H1 (cell line): Measurements from ENCODE around the gene DNAJB13. TPM values are rescaled to one million over a fixed set of nuclear protein-coding genes. Genes with fewer than 3 reads are reported as not detected.

Experiments
- CTCF ChIA-PET: fragments of 300-600 bp; sonication (Branson Sonifier 250); formaldehyde crosslinking; loops from one replicate; lab custom pipeline; 2021; ENCODE audit not compliant: partially characterized antibody; lab: Charles Lee
- POLR2A ChIA-PET: fragments of 300-600 bp; sonication (Branson Sonifier 250); formaldehyde crosslinking; loops from one replicate; lab custom pipeline; 2021; ENCODE audit warnings: inconsistent platforms; ENCODE audit not compliant: partially characterized antibody; lab: Charles Lee
- DNase-seq, 2 experiments: peaks; one replicate each; pipeline versions ENCODE4 v3.0.0 to v3.0.0-alpha.2; 2010 to 2022; ENCODE audit warnings: low spot score in 2 of 2, low read depth in 1 of 2, mixed read lengths in 1 of 2
- FAIRE-seq: peaks from 2 replicates; lab custom pipeline; 2011; peaks lifted over from hg19 to GRCh38; lab: Jason Lieb, UNC
- H2AFZ ChIP-seq: 2 replicates; pipeline ENCODE4 v1.8.1; 2012; ENCODE audit warnings: low read length, inconsistent platforms
- H2AK5ac ChIP-seq: 2 replicates; pipeline ENCODE4 v1.6.1; 2013; ENCODE audit warnings: low read depth, low read length
- H2BK120ac ChIP-seq: replicated peaks from 2 replicates; pipeline ENCODE3; 2013; ENCODE audit warnings: low read depth, low read length, inconsistent platforms
- H2BK12ac ChIP-seq: 2 replicates; pipeline ENCODE4 v1.6.1; 2013; ENCODE audit warnings: low read depth, low read length
- H2BK15ac ChIP-seq: 2 replicates; pipeline ENCODE4 v1.6.1; 2013; ENCODE audit warnings: low read length
- H2BK20ac ChIP-seq: 2 replicates; pipeline ENCODE4 v1.6.1; 2013; ENCODE audit warnings: low read length
- H2BK5ac ChIP-seq: 2 replicates; pipeline ENCODE4 v1.6.1; 2013; ENCODE audit warnings: low read depth, low read length
- H3K14ac ChIP-seq: 2 replicates; pipeline ENCODE4 v1.6.1; 2013; ENCODE audit warnings: inconsistent platforms; ENCODE audit not compliant: insufficient read length
- H3K18ac ChIP-seq: 2 replicates; pipeline ENCODE4 v1.6.1; 2013; ENCODE audit warnings: low read length; ENCODE audit errors: extremely low read depth
- H3K23ac ChIP-seq: 2 replicates; pipeline ENCODE4 v1.6.1; 2013; ENCODE audit warnings: inconsistent platforms; ENCODE audit not compliant: insufficient read length
- H3K23me2 ChIP-seq: 2 replicates; pipeline ENCODE4 v1.6.1; 2013; ENCODE audit warnings: low read depth, low read length
- H3K27ac ChIP-seq: 2 replicates; pipeline ENCODE4 v1.6.1; 2011; ENCODE audit warnings: low read depth, low read length, inconsistent platforms
- H3K27me3 ChIP-seq, 4 experiments: replicated peaks in 1 of 4; 1 replicate in 1 of 4; 2 replicates in 3 of 4; pipeline versions ENCODE4 v1.6.1 to v1.8.1; 2011 to 2013; ENCODE audit warnings: low read length in 3 of 4, mild to moderate bottlenecking in 3 of 4, inconsistent platforms in 2 of 4, mixed read lengths in 2 of 4, moderate library complexity in 1 of 4; ENCODE audit not compliant: control insufficient read depth in 3 of 4, insufficient read depth in 3 of 4; ENCODE audit errors: extremely low read depth in 1 of 4
- H3K36me3 ChIP-seq, 4 experiments: 2 replicates each; pipeline versions ENCODE4 v1.6.1 to v1.8.1; 2011 to 2013; ENCODE audit warnings: mild to moderate bottlenecking in 4 of 4, low read length in 3 of 4, moderate library complexity in 2 of 4, control low read depth in 1 of 4, inconsistent platforms in 1 of 4; ENCODE audit not compliant: insufficient read depth in 4 of 4, control insufficient read depth in 2 of 4
- H3K4ac ChIP-seq: replicated peaks from 2 replicates; pipeline ENCODE3; 2013; ENCODE audit warnings: low read length, low read depth, mixed read lengths, inconsistent platforms; ENCODE audit not compliant: insufficient read length
- H3K4me1 ChIP-seq, 4 experiments: replicated peaks in 1 of 4; 1 replicate in 1 of 4; 2 replicates in 3 of 4; pipeline versions ENCODE4 v1.6.1 to v1.8.1; 2011 to 2013; ENCODE audit warnings: low read length in 3 of 4, inconsistent platforms in 2 of 4, mixed read lengths in 1 of 4; ENCODE audit not compliant: insufficient read depth in 4 of 4, control insufficient read depth in 3 of 4
- H3K4me2 ChIP-seq, 2 experiments: 2 replicates each; pipeline versions ENCODE4 v1.6.1 to v1.8.1; 2011 to 2013; ENCODE audit warnings: low read depth in 2 of 2, low read length in 2 of 2, control low read depth in 1 of 2, inconsistent platforms in 1 of 2, mild to moderate bottlenecking in 1 of 2; ENCODE audit not compliant: insufficient read depth in 1 of 2
- H3K4me3 ChIP-seq, 4 experiments: fragments of 200-600, 300-600 bp in 1 of 4; sonication (generic), shearing (Covaris generic), sonication (Bioruptor Twin) in 1 of 4; 2 replicates each; pipeline versions ENCODE4 v1.5.1 to v1.8.1; 2011 to 2016; ENCODE audit warnings: low read length in 4 of 4, low read depth in 3 of 4, control low read depth in 2 of 4, inconsistent platforms in 2 of 4, mild to moderate bottlenecking in 2 of 4, mixed read lengths in 1 of 4, moderate library complexity in 1 of 4; ENCODE audit not compliant: insufficient read depth in 2 of 4; ENCODE audit errors: extremely low read depth in 1 of 4
- H3K56ac ChIP-seq: replicated peaks from 2 replicates; pipeline ENCODE3; 2013; ENCODE audit warnings: low read depth, mild to moderate bottlenecking, mixed read lengths, low read length, inconsistent platforms; ENCODE audit not compliant: insufficient read length
- H3K79me1 ChIP-seq: 2 replicates; pipeline ENCODE4 v1.6.1; 2013; ENCODE audit warnings: low read depth, low read length, control low read depth
- H3K79me2 ChIP-seq, 2 experiments: 2 replicates each; pipeline versions ENCODE4 v1.6.1 to v1.8.1; 2012 to 2013; ENCODE audit warnings: low read length in 2 of 2, mild to moderate bottlenecking in 2 of 2, inconsistent platforms in 1 of 2; ENCODE audit not compliant: insufficient read depth in 2 of 2, control insufficient read depth in 1 of 2
- H3K9ac ChIP-seq, 4 experiments: replicated peaks in 1 of 4; 1 replicate in 1 of 4; 2 replicates in 3 of 4; pipeline versions ENCODE4 v1.6.1 to v1.8.1; 2011 to 2013; ENCODE audit warnings: low read depth in 3 of 4, low read length in 3 of 4, control low read depth in 2 of 4, mild to moderate bottlenecking in 2 of 4, moderate library complexity in 2 of 4, inconsistent platforms in 1 of 4; ENCODE audit errors: extremely low read depth in 1 of 4
- H3K9me3 ChIP-seq, 2 experiments: 2 replicates each; pipeline versions ENCODE4 v1.6.1 to v1.8.1; 2012 to 2013; ENCODE audit warnings: mild to moderate bottlenecking in 2 of 2, moderate library complexity in 2 of 2, control low read depth in 1 of 2, inconsistent platforms in 1 of 2, low read depth in 1 of 2, low read length in 1 of 2, mixed read lengths in 1 of 2; ENCODE audit not compliant: insufficient read depth in 2 of 2
- H4K20me1 ChIP-seq, 2 experiments: replicated peaks in 1 of 2; 2 replicates each; pipeline versions ENCODE3 to v1.8.1; 2011 to 2013; ENCODE audit warnings: inconsistent platforms in 2 of 2, low read length in 2 of 2, mild to moderate bottlenecking in 1 of 2; ENCODE audit not compliant: insufficient read depth in 2 of 2, control insufficient read depth in 1 of 2
- H4K5ac ChIP-seq: 2 replicates; pipeline ENCODE4 v1.6.1; 2013; ENCODE audit warnings: low read length, low read depth, mixed read lengths, inconsistent platforms; ENCODE audit not compliant: insufficient read length
- H4K8ac ChIP-seq: 2 replicates; pipeline ENCODE4 v1.8.0; 2013; ENCODE audit warnings: mild to moderate bottlenecking, moderate library complexity, low read length, inconsistent platforms; ENCODE audit not compliant: insufficient read depth; ENCODE audit errors: extremely low read depth
- H4K91ac ChIP-seq: replicated peaks from 2 replicates; pipeline ENCODE3; 2013; ENCODE audit warnings: low read length, mixed read lengths, inconsistent platforms; ENCODE audit not compliant: insufficient read length
- ASH2L ChIP-seq: fragments of 200-600, 300-600 bp; sonication (generic); IDR thresholded peaks from one replicate; pipeline ENCODE4 v1.7.1; 2017; ENCODE audit warnings: low read length
- HDAC2 ChIP-seq, 2 experiments: fragments of 300-600 bp in 1 of 2; sonication (generic) in 1 of 2; IDR thresholded peaks; 2 replicates each; pipeline ENCODE4 v1.6.1; 2011 to 2012; ENCODE audit warnings: low read depth in 2 of 2, low read length in 2 of 2, mild to moderate bottlenecking in 2 of 2, moderate library complexity in 2 of 2, borderline replicate concordance in 1 of 2, inconsistent platforms in 1 of 2
- POU5F1 ChIP-seq: IDR thresholded peaks from 2 replicates; pipeline ENCODE4 v1.6.1; 2011; ENCODE audit warnings: low read depth, mild to moderate bottlenecking, low read length, moderate library complexity
- RAD21 ChIP-seq, 2 experiments: IDR thresholded peaks in 1 of 2; conservative IDR thresholded peaks in 1 of 2; 2 replicates each; pipeline ENCODE4 v1.6.1; 2011; ENCODE audit warnings: low read depth in 2 of 2, low read length in 2 of 2, improper control_type of control experiment in 1 of 2, inconsistent platforms in 1 of 2, mild to moderate bottlenecking in 1 of 2, moderate library complexity in 1 of 2
- RBBP5 ChIP-seq: IDR thresholded peaks from 2 replicates; pipeline ENCODE4 v1.7.1; 2012; ENCODE audit warnings: low read depth, mild to moderate bottlenecking, inconsistent platforms, low read length, moderate library complexity, borderline replicate concordance
- RFX5 ChIP-seq: IDR thresholded peaks from 2 replicates; pipeline ENCODE4 v1.6.1; 2011; ENCODE audit warnings: low read depth, low read length, improper control_type of control experiment, borderline replicate concordance
- RNF2 ChIP-seq: fragments of 200-900, 300-1000 bp; sonication (generic); IDR thresholded peaks from 2 replicates; pipeline ENCODE4 v1.7.1; 2016; ENCODE audit warnings: borderline replicate concordance, low read depth, mild to moderate bottlenecking, antibody characterized with exemption, low read length; ENCODE audit not compliant: poor library complexity, severe bottlenecking; ENCODE audit errors: missing control alignments
- TBP ChIP-seq: IDR thresholded peaks from 2 replicates; pipeline ENCODE4 v1.6.1; 2011; ENCODE audit warnings: low read depth, low read length, improper control_type of control experiment
- WGBS, 2 experiments: shearing (Covaris generic) in 1 of 2; methylation state at CpG; one replicate each; pipeline versions ENCODE4 v1.1.6 to v1.1.7; 2013 to 2015; ENCODE audit warnings: low lambda C conversion rate in 2 of 2, mixed read lengths in 2 of 2, inconsistent platforms in 1 of 2, low coverage in 1 of 2, missing lambda C conversion rate in 1 of 2; ENCODE audit not compliant: insufficient replicate concordance in 2 of 2, insufficient coverage in 1 of 2, insufficient read length in 1 of 2; ENCODE audit errors: extremely low coverage in 1 of 2, missing lambda C conversion rate in 1 of 2; 5-methylcytosine and 5-hydroxymethylcytosine counted together
- polyA plus RNA-seq, 7 experiments: library from polyadenylated mRNA; depleted of rRNA in 3 of 7; stranded (reverse) in 5 of 7; unstranded in 2 of 7; fragments of >200 nt in 5 of 7; fragments of 200-250 nt in 2 of 7; gene quantifications; 1 replicate in 5 of 7; 2 replicates in 1 of 7; 4 replicates in 1 of 7; pipeline versions ENCODE4 v1.2.1 to v1.2.3, GENCODE V29; 2011 to 2013; ENCODE audit warnings: missing spikeins in 2 of 7, mixed read lengths in 2 of 7
- total RNA-seq: library from RNA; stranded (reverse); fragmentation: NEBNext Ultra II Directional; extraction: Animal tissue kit (Norgen Biotek cat#: 25700); gene quantifications from 2 replicates; pipeline ENCODE4 v1.2.1, GENCODE V29; 2021

The DNAJB13 gene
- total and polyA plus RNA-seq, 2 of the 8 experiments (the other 6 are each of a cell fraction or from before 2014, with no cell fraction given): 0.27 TPM; not detected in 1

- CTCF ChIA-PET: interaction anchor here (0.5 to 0.6 kb wide), 4 partner anchors 9 to 1427 kb away, joined by 3 read pairs; no protein-coding TSS in a partner anchor
- no peaks in the 10 kb centered on the region for H3K27me3 ChIP-seq
- H2AK5ac ChIP-seq: no peak overlapping the region
- H4K20me1 ChIP-seq: peaks cover 0 to 3% of the 10 kb centered on the region in 2 experiments
- H3K79me1 ChIP-seq: no peaks in the 10 kb centered on the region; the same call in 1 of the 2 replicates
- H3K4me1 ChIP-seq: no peaks in the 10 kb centered on the region
- no peak overlapping the region for H4K5ac ChIP-seq
- no peak overlapping the region for H3K4ac ChIP-seq
- no peak overlapping the region for H2BK5ac ChIP-seq
- H3K14ac ChIP-seq: no peak overlapping the region
- H2BK12ac ChIP-seq: no peak overlapping the region
- POLR2A ChIA-PET: interaction anchor here (0.8 kb wide), 1 partner anchor 10 kb away, joined by 3 read pairs; no protein-coding TSS in a partner anchor
- H3K36me3 ChIP-seq: peaks cover 0 to 4% (median 0%) of the 10 kb centered on the region in 4 experiments; a peak in 1 of 8 replicates
- no peak overlapping the region for H2BK15ac ChIP-seq
- no peak for FAIRE-seq
- no peak overlapping the region for H4K8ac ChIP-seq
- no peak overlapping the region for H3K56ac ChIP-seq
- no peak overlapping the region for H3K4me2 ChIP-seq
- 84% methylated on average over 5 of the region's 5 CpGs; no CpG with 5 or more reads in 1 of the 2 experiments for WGBS, 2 experiments
- no peak overlapping the region for H3K18ac ChIP-seq
- no peaks in the 10 kb centered on the region for H3K9me3 ChIP-seq
- H3K79me2 ChIP-seq: no peaks in the 10 kb centered on the region
- no peak overlapping the region for H3K27ac ChIP-seq
- no peaks in the 10 kb centered on the region for H3K23me2 ChIP-seq
- H3K9ac ChIP-seq: no peak overlapping the region
- H3K23ac ChIP-seq: no peak overlapping the region
- H2BK120ac ChIP-seq: no peak overlapping the region
- no peak overlapping the region for H4K91ac ChIP-seq
- no peak for DNase-seq
- no peak overlapping the region for H2AFZ ChIP-seq
- H3K4me3 ChIP-seq: no peak overlapping the region
- H2BK20ac ChIP-seq: no peak overlapping the region
- TF ChIP-seq RBBP5: no peak
- TF ChIP-seq ASH2L: no peak
- TF ChIP-seq RFX5: no peak
- TF ChIP-seq RNF2: no peak
- no peak for TF ChIP-seq POU5F1
- no peak for TF ChIP-seq TBP
- TF ChIP-seq RAD21 (IDR thresholded peaks at IDR 0.05 in 1 of 2, conservative IDR thresholded peaks at IDR 0.05 in 1 of 2; ENCODE audit: low read depth in 2 of 2, low read length in 2 of 2): no peak
- no peak for TF ChIP-seq HDAC2 (IDR thresholded peaks at IDR 0.05; ENCODE audit: borderline replicate concordance in 1 of 2, low read depth in 2 of 2, low read length in 2 of 2)
Observed at GRCh38 chr11:74015919-74016684, 65.3 kb downstream of the DNAJB13 start.
